GM21367 (cell line): Measurements from ENCODE around the gene WFDC6.

Source experiments
- ATAC-seq: cut with Tn5 transposase; IDR thresholded peaks from one replicate; pipeline ENCODE4 v1.9.1; 2021; ENCODE audit not compliant: unreplicated experiment

The WFDC6 gene

GRCh38 chr20:45518282-45518681 lies 21.0 kb downstream of the WFDC6 start:
- ATAC-seq: no peak

- ATAC-seq: no peak
These were observed 24.0 kb downstream of the WFDC6 start, which contains the start of gene SPINT3 for GRCh38 chr20:45515147-45515913. SPINT3 (minus strand) TSS chr20:45515622; CDS start chr20:45515608, 14 bp downstream.

GRCh38 chr20:45510242-45510862 lies 28.9 kb downstream of the WFDC6 start:
- ATAC-seq: no peak

GRCh38 chr20:45509091-45509490 lies 30.2 kb downstream of the WFDC6 start:
- ATAC-seq: no peak

GRCh38 chr20:45508068-45508886 lies 31.0 kb downstream of the WFDC6 start:
- no peak for ATAC-seq

- ATAC-seq: no peak
These were observed 32.1 kb downstream of the WFDC6 start for GRCh38 chr20:45507011-45507820.

- ATAC-seq: no peak
These were observed 32.9 kb downstream of the WFDC6 start for GRCh38 chr20:45506398-45506797.

- ATAC-seq: no peak
These were observed 35.9 kb downstream of the WFDC6 start for GRCh38 chr20:45503403-45503802.

- no peak for ATAC-seq
These were observed 36.7 kb downstream of the WFDC6 start for GRCh38 chr20:45502561-45502960.

GRCh38 chr20:45501600-45501999 lies 37.7 kb downstream of the WFDC6 start:
- ATAC-seq: no peak

- ATAC-seq: no peak
These were observed 39.3 kb downstream of the WFDC6 start for GRCh38 chr20:45500022-45500421.

- ATAC-seq: no peak
These were observed 41.2 kb downstream of the WFDC6 start for GRCh38 chr20:45497971-45498494.

- no peak for ATAC-seq
These were observed 43.1 kb downstream of the WFDC6 start for GRCh38 chr20:45496166-45496565.

- no peak for ATAC-seq
These were observed 43.8 kb downstream of the WFDC6 start for GRCh38 chr20:45495501-45495941.

- no peak for ATAC-seq
These were observed 50.2 kb downstream of the WFDC6 start for GRCh38 chr20:45489083-45489531.

- no peak for ATAC-seq
These were observed 52.0 kb downstream of the WFDC6 start for GRCh38 chr20:45487231-45487635.

- ATAC-seq: no peak
These were observed 53.9 kb downstream of the WFDC6 start for GRCh38 chr20:45485388-45485787.

GRCh38 chr20:45484676-45485075 lies 54.6 kb downstream of the WFDC6 start:
- ATAC-seq: no peak
